Cerebellar nuclear complex (tissue), 1 donor: ENCODE results near the gene DNAJC12.
"Not testable (repeated sequence)": the region's sequence is repeated elsewhere in the genome, so short reads cannot be mapped to it uniquely, and the experiment has no call there.

Source experiments
- DNase-seq, 2 experiments: peaks; one replicate each; lab custom pipeline; 2025; lab: John Stamatoyannopoulos, UW

Gene DNAJC12

DNA sequence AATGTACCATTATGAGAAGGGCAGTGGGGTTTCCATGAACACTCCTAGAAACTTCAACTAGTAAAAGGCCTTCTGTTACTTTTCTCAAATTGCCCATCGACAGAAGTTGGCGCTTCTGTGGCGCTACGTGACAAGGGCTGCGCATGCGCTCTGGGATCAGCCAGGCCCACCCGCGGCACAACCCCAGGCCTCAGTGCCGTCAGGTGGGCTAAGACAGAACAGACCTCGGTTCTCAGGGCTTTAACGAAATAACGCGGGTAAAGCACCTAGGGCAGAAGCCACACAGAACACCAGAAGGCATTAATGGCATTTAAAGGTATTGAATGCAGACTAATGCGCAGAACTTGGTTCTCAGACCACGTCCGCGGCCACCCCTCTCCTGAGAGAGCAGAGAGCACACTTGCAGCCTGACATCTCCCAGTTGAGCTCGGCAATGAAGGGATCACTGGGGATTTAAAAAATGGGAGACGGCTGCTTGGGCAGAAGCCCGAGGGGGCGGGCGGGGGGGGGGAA, 74.4 kb downstream of the DNAJC12 start:
- DNase-seq: peak in 1 of 2 experiments; percentile 52

- not testable (repeated sequence) for DNase-seq
Measured at GRCh38 chr10:67762567-67762966, 75.4 kb downstream of the DNAJC12 start.

DNA sequence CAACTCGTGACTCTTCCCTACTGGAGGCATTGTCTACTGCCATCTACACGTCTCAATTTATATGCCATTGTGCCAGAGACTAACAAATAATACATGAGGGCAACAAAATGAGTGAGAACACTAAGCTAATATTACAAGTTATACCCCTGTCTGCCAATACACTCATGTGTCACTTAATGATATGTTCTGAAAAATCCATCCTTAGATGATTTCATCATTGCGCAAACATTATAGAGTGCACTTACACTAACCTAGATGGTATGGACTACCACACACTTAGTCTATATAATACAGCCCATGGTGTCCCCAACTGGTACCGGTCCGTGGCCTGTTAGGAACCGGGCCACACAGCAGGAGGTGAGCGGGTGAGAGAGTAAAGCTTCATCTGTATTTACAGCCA, 77.7 kb downstream of the DNAJC12 start:
- no peak for DNase-seq
